Tibial nerve (tissue), 4 donors: ENCODE measurements around the gene CUTC. TPM values are rescaled to one million over a fixed set of nuclear protein-coding genes. Genes with fewer than 3 reads are reported as not detected.

Source experiments
- DNase-seq, 2 donors: peaks; one replicate each; pipeline ENCODE4 v3.0.0-alpha.2; 2019; ENCODE audit warnings: low spot score in 2 of 2
- H3K27ac ChIP-seq, 4 donors: fragments of 200-600 bp; sonication (generic) in 3 of 4; one replicate each; pipeline ENCODE4 v1.5.1; 2017 to 2019; ENCODE audit warnings: mild to moderate bottlenecking in 1 of 4
- H3K27me3 ChIP-seq, 2 donors: fragments of 200-600 bp; sonication (generic) in 1 of 2; one replicate each; pipeline versions ENCODE4 v1.5.1 to v1.6.0; 2017 to 2019
- H3K36me3 ChIP-seq, 3 donors: fragments of 200-600 bp; sonication (generic); one replicate each; pipeline ENCODE4 v1.5.1; 2018 to 2019
- H3K4me1 ChIP-seq, 4 donors: fragments of 200-600 bp; sonication (generic) in 3 of 4; one replicate each; pipeline ENCODE4 v1.5.1; 2017 to 2019
- H3K4me3 ChIP-seq, 4 donors: fragments of 200-600 bp; sonication (generic) in 3 of 4; one replicate each; pipeline ENCODE4 v1.5.1; 2017 to 2019; ENCODE audit warnings: mild to moderate bottlenecking in 1 of 4, moderate library complexity in 1 of 4
- H3K9me3 ChIP-seq, 4 donors: fragments of 200-600 bp; sonication (generic) in 3 of 4; one replicate each; pipeline ENCODE4 v1.5.1; 2017 to 2019
- EP300 ChIP-seq, 2 donors: sonication (generic); formaldehyde crosslinking; IDR thresholded peaks; one replicate each; pipeline ENCODE4 v1.6.1; 2017; ENCODE audit warnings: antibody characterized with exemption in 2 of 2, mild to moderate bottlenecking in 1 of 2
- POLR2A ChIP-seq, 2 donors: fragments of 450-650 bp; IDR thresholded peaks; one replicate each; pipeline ENCODE4 v1.6.1; 2017; ENCODE audit warnings: antibody characterized with exemption in 2 of 2, mild to moderate bottlenecking in 2 of 2, moderate library complexity in 2 of 2
- WGBS, 2 donors: methylation state at CpG; one replicate each; pipeline ENCODE4 v1.1.5; 2018; 5-methylcytosine and 5-hydroxymethylcytosine counted together
- total RNA-seq, 4 donors: library from RNA; depleted of rRNA; stranded (reverse); fragments of >200 nt; gene quantifications; one replicate each; pipeline ENCODE4 v1.1.0, GENCODE V29; 2016
- TF ChIP-seq, protein P1 (sequence below), 5 experiments: fragments of 200-600 bp in 3 of 5; fragments of 450-650 bp in 2 of 5; sonication (generic) in 3 of 5; IDR thresholded peaks; one replicate each; pipeline ENCODE4 v1.5.1; 2016 to 2019; ENCODE audit warnings: antibody characterized with exemption in 5 of 5, mild to moderate bottlenecking in 3 of 5, moderate library complexity in 2 of 5

Gene CUTC
- total RNA-seq, 4 donors from 2014 or later: 21.9 to 55.7 (median 40.1) TPM

DNA sequence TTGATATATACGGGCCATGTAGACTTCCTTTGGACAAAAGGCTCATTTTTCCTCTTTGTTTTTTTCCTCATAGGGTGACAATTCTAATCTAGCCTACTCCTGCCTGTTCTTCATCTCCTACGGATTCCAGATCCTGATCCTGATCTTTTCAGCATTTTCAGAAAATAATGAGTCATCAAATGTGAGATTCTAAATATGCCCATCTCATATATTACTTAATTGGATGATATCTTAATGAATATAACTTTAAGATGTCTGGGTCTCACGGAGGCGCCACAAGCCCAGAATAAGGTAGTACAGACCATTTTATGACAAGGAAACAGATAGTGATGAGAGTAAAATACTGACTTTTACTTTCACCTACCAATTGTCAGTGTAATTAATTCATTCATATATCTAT lies 61.8 kb downstream of the CUTC start:
- WGBS, 2 donors: 87 to 88% methylated on average over 4 of the region's 4 CpGs
- Histone ChIP-seq H3K36me3 (peaks cover 0 to 9% (median 0%) of the 10 kb centered on the region in 3 donors), H3K4me1 (no peaks in the 10 kb centered on the region), H3K4me3 (no peak overlapping the region), H3K27ac (no peak overlapping the region), H3K27me3 (no peaks in the 10 kb centered on the region), H3K9me3 (no peaks in the 10 kb centered on the region)
- TF ChIP-seq POLR2A (IDR thresholded peaks at IDR 0.05) (no peak), EP300 (IDR thresholded peaks at IDR 0.05) (no peak)
- TF ChIP-seq, protein P1, sequence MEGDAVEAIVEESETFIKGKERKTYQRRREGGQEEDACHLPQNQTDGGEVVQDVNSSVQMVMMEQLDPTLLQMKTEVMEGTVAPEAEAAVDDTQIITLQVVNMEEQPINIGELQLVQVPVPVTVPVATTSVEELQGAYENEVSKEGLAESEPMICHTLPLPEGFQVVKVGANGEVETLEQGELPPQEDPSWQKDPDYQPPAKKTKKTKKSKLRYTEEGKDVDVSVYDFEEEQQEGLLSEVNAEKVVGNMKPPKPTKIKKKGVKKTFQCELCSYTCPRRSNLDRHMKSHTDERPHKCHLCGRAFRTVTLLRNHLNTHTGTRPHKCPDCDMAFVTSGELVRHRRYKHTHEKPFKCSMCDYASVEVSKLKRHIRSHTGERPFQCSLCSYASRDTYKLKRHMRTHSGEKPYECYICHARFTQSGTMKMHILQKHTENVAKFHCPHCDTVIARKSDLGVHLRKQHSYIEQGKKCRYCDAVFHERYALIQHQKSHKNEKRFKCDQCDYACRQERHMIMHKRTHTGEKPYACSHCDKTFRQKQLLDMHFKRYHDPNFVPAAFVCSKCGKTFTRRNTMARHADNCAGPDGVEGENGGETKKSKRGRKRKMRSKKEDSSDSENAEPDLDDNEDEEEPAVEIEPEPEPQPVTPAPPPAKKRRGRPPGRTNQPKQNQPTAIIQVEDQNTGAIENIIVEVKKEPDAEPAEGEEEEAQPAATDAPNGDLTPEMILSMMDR (IDR thresholded peaks at IDR 0.05): no peak
- no peak for DNase-seq

DNA sequence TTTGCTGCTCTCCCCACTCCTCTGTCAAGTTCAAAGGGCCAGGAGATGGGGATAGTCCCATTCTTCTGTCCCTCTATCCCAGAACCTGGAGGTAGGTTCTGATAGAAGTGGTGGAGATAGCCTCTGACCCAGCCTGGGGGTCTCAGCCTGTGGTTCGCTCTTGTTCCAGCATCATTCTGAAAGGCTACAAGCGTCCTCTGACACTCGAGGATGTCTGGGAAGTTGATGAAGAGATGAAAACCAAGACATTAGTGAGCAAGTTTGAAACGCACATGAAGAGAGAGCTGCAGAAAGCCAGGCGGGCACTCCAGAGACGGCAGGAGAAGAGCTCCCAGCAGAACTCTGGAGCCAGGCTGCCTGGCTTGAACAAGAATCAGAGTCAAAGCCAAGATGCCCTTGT lies 64.9 kb downstream of the CUTC start:
- no peaks in the 10 kb centered on the region for H3K9me3 ChIP-seq
- H3K36me3 ChIP-seq: peaks cover 0 to 22% (median 0%) of the 10 kb centered on the region in 3 donors
- 87 to 90% methylated on average over 6 of the region's 6 CpGs for WGBS, 2 donors
- no peak for DNase-seq
- no peak overlapping the region for H3K4me3 ChIP-seq
- H3K4me1 ChIP-seq: no peaks in the 10 kb centered on the region
- TF ChIP-seq EP300 (IDR thresholded peaks at IDR 0.05): no peak
- TF ChIP-seq, protein P1 (IDR thresholded peaks at IDR 0.05): no peak
- TF ChIP-seq POLR2A (IDR thresholded peaks at IDR 0.05): no peak
- H3K27ac ChIP-seq: no peak overlapping the region
- no peaks in the 10 kb centered on the region for H3K27me3 ChIP-seq

DNA sequence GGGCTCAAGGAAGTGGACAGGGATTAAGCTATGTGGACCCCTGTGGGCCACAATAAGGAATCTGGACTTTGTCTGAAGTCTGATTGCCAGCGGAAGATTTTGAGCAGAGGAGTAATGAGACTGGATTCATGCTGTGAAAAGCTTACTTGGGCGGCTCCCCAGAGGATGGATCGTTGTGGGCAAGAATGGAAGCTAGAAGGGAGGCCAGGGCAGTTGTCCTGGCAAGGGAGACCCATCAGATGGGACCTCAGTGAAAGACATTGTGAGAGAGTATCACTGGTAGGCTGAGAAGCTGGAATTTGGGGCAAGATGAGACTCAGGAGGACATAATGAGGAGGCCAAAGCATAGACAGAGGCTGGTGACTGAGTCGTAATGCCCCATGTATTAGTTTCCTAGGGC lies 66.0 kb downstream of the CUTC start:
- Histone ChIP-seq H3K36me3 (peaks cover 0 to 22% (median 0%) of the 10 kb centered on the region in 3 donors), H3K27me3 (no peaks in the 10 kb centered on the region), H3K27ac (no peak overlapping the region), H3K9me3 (no peaks in the 10 kb centered on the region), H3K4me1 (no peaks in the 10 kb centered on the region), H3K4me3 (no peak overlapping the region)
- no peak for TF ChIP-seq EP300 (IDR thresholded peaks at IDR 0.05)
- TF ChIP-seq POLR2A (IDR thresholded peaks at IDR 0.05): no peak
- TF ChIP-seq, protein P1 (IDR thresholded peaks at IDR 0.05): no peak
- WGBS, 2 donors: 83 to 86% methylated on average over 4 of the region's 4 CpGs
- DNase-seq: no peak

DNA sequence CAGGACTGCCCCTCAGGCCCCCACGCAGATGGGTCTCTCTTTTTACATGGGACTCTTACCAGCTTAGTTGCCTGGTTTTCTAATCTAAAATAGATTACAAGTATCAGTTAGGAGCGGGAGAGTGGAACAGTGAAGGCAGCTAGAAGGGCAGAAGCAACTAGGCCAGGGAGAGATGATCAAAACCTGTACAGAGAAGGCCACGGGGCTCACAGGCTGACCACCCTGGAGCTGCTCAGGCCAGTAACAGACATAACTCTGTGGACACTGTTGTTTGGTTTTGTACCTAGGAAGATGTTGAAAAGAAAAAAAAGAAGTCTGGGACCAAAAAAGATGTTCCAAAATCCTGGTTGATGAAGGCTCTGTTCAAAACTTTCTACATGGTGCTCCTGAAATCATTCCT lies 66.9 kb downstream of the CUTC start:
- H3K4me3 ChIP-seq: no peak overlapping the region
- H3K9me3 ChIP-seq: no peaks in the 10 kb centered on the region
- H3K4me1 ChIP-seq: no peaks in the 10 kb centered on the region
- DNase-seq: no peak
- H3K27me3 ChIP-seq: no peaks in the 10 kb centered on the region
- 82 to 86% methylated on average over 3 of the region's 3 CpGs for WGBS, 2 donors
- H3K27ac ChIP-seq: no peak overlapping the region
- H3K36me3 ChIP-seq: peaks cover 0 to 22% (median 0%) of the 10 kb centered on the region in 3 donors
- TF ChIP-seq, protein P1 (IDR thresholded peaks at IDR 0.05): no peak
- TF ChIP-seq EP300 (IDR thresholded peaks at IDR 0.05): no peak
- TF ChIP-seq POLR2A (IDR thresholded peaks at IDR 0.05): no peak

DNA sequence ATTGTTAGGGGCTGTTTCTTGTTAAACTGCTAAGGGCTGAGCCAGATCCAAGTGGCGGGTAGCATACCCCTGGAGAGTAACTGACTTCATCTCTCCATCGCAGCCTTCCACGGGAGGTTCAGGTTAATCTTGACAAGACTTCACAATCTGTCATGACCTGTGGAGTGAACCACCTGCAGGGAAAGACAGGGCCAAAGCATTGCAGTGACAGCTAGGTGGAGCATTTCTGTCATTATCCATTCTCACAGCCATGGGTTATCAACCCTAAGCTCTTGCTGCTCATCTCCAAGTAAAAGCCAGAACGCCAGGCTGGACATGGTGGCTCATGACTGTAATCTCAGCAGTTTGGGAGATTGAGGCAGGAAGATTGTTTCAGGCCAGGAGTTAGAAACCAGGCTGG lies 67.6 kb downstream of the CUTC start:
- peaks cover 0 to 26% (median 0%) of the 10 kb centered on the region in 3 donors for H3K36me3 ChIP-seq
- H3K9me3 ChIP-seq: no peaks in the 10 kb centered on the region
- H3K4me3 ChIP-seq: no peak overlapping the region
- H3K27ac ChIP-seq: no peak overlapping the region
- 87 to 90% methylated on average over 4 of the region's 4 CpGs for WGBS, 2 donors
- TF ChIP-seq, protein P1 (IDR thresholded peaks at IDR 0.05): no peak
- TF ChIP-seq EP300 (IDR thresholded peaks at IDR 0.05) (no peak), POLR2A (IDR thresholded peaks at IDR 0.05) (no peak)
- DNase-seq: no peak
- H3K27me3 ChIP-seq: no peaks in the 10 kb centered on the region
- no peaks in the 10 kb centered on the region for H3K4me1 ChIP-seq
